ENCODE measurements around the gene CD99L2.

DNA sequence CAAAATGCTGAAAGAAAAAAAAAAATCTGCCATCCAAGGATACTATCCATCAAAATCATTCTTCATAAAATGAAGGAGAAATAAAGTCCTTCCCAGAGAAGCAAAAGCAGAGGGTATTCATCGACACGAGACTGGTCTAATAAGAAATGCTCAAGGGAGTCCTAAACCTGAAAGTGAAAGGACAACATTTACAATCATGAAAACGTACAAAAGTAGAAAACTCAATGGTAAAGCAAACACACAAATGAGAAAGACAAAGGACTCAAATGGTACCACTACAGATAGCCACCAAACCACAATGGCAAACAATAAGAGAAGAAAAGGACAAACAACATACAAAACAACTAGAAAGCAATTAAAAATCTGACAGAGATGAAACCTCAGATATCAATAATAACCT, 41.0 kb downstream of the CD99L2 start:
- TF ChIP-seq, protein P1, sequence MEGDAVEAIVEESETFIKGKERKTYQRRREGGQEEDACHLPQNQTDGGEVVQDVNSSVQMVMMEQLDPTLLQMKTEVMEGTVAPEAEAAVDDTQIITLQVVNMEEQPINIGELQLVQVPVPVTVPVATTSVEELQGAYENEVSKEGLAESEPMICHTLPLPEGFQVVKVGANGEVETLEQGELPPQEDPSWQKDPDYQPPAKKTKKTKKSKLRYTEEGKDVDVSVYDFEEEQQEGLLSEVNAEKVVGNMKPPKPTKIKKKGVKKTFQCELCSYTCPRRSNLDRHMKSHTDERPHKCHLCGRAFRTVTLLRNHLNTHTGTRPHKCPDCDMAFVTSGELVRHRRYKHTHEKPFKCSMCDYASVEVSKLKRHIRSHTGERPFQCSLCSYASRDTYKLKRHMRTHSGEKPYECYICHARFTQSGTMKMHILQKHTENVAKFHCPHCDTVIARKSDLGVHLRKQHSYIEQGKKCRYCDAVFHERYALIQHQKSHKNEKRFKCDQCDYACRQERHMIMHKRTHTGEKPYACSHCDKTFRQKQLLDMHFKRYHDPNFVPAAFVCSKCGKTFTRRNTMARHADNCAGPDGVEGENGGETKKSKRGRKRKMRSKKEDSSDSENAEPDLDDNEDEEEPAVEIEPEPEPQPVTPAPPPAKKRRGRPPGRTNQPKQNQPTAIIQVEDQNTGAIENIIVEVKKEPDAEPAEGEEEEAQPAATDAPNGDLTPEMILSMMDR (IDR thresholded peaks at IDR 0.05), result no peak
- TF ChIP-seq POLR2A (IDR thresholded peaks at IDR 0.05) (no peak), POLR2AphosphoS5 (IDR thresholded peaks at IDR 0.05) (no peak)
